Ascending aorta (tissue), 2 donors: ENCODE results near the gene MARK1. TPM values are rescaled to one million over a fixed set of nuclear protein-coding genes. Genes with fewer than 3 reads are reported as not detected.

Experiments used
- DNase-seq, 2 donors: peaks; one replicate each; pipeline ENCODE4 v3.0.0-alpha.2; 2019; ENCODE audit warnings: low spot score in 2 of 2
- H3K27ac ChIP-seq, 2 donors: fragments of 200-600 bp; sonication (generic); one replicate each; pipeline ENCODE4 v1.5.1; 2016 to 2017; ENCODE audit warnings: mild to moderate bottlenecking in 1 of 2
- H3K27me3 ChIP-seq: fragments of 200-600 bp; sonication (generic); one replicate; pipeline ENCODE4 v1.5.1; 2017
- H3K36me3 ChIP-seq, 2 donors: fragments of 200-600 bp; sonication (generic); one replicate each; pipeline ENCODE4 v1.5.1; 2016
- H3K4me1 ChIP-seq, 2 donors: fragments of 200-600 bp; sonication (generic); one replicate each; pipeline ENCODE4 v1.5.1; 2016 to 2017; ENCODE audit warnings: mild to moderate bottlenecking in 1 of 2
- H3K4me3 ChIP-seq, 2 donors: fragments of 200-600 bp; sonication (generic); one replicate each; pipeline ENCODE4 v1.5.1; 2016 to 2017; ENCODE audit warnings: mild to moderate bottlenecking in 1 of 2
- H3K9me3 ChIP-seq, 2 donors: fragments of 200-600 bp; sonication (generic); one replicate each; pipeline ENCODE4 v1.5.1; 2016
- intact Hi-C: fragments of 100-400 bp; cut with DNase I; formaldehyde crosslinking; loops from one replicate; pipeline ENCODE4 v1.15.1; 2023
- total RNA-seq: library from RNA; depleted of rRNA; stranded (reverse); fragments of >200 nt; gene quantifications from one replicate; pipeline ENCODE4 v1.1.0, GENCODE V29; 2016
- TF ChIP-seq, protein P1 (sequence below), 3 experiments: fragments of 200-600 bp in 2 of 3; fragments of 450-650 bp in 1 of 3; sonication (generic) in 2 of 3; IDR thresholded peaks; one replicate each; pipeline ENCODE4 v1.5.1; 2016 to 2019; ENCODE audit warnings: antibody characterized with exemption in 3 of 3, mild to moderate bottlenecking in 1 of 3, moderate library complexity in 1 of 3

The MARK1 gene
- total RNA-seq, 1 donor from 2014 or later, result 11.6 TPM

DNA sequence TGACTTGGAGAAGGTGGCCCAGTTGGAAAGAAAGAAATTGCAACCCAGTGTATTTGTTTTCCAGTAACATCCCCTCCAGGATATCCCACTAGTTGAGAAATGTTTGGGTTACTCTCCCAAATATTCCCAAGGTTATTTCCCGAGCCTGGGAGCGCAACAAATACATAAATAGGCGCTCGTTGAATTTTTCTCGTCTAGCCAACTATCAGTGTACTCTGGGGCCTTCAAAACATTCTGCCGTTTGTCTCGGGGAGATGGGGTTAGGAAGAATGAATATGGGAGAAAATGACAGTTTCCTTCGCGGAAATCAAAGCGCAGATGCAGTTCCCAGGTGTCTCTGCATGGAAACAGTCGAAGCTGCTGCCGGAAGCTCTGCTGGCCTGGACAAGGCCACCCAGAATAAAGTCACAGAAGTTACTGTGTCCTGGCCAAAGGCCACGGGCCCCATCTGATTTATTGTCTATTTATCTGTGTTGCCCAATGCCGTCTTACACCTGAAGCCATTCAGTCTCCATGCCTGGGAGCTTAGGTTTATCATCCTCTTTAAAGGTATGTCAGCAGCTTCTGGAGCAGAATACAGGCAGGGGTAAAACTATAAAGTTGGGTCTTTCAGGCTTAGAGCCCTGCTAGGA, 163.2 kb downstream of the MARK1 start:
- Histone ChIP-seq H3K9me3 (no peaks in the 10 kb centered on the region), H3K4me1 (no peaks in the 10 kb centered on the region), H3K36me3 (no peaks in the 10 kb centered on the region), H3K27me3 (no peaks in the 10 kb centered on the region), H3K4me3 (peak overlapping the region; percentile 75 to 77), H3K27ac (no peak overlapping the region)
- TF ChIP-seq, protein P1, sequence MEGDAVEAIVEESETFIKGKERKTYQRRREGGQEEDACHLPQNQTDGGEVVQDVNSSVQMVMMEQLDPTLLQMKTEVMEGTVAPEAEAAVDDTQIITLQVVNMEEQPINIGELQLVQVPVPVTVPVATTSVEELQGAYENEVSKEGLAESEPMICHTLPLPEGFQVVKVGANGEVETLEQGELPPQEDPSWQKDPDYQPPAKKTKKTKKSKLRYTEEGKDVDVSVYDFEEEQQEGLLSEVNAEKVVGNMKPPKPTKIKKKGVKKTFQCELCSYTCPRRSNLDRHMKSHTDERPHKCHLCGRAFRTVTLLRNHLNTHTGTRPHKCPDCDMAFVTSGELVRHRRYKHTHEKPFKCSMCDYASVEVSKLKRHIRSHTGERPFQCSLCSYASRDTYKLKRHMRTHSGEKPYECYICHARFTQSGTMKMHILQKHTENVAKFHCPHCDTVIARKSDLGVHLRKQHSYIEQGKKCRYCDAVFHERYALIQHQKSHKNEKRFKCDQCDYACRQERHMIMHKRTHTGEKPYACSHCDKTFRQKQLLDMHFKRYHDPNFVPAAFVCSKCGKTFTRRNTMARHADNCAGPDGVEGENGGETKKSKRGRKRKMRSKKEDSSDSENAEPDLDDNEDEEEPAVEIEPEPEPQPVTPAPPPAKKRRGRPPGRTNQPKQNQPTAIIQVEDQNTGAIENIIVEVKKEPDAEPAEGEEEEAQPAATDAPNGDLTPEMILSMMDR (IDR thresholded peaks at IDR 0.05), result no peak
- intact Hi-C loops, result loop anchor here (5.0 kb wide), 1 partner anchor 186 kb away; the partner anchor contains the start of gene HLX
- no peak for DNase-seq

DNA sequence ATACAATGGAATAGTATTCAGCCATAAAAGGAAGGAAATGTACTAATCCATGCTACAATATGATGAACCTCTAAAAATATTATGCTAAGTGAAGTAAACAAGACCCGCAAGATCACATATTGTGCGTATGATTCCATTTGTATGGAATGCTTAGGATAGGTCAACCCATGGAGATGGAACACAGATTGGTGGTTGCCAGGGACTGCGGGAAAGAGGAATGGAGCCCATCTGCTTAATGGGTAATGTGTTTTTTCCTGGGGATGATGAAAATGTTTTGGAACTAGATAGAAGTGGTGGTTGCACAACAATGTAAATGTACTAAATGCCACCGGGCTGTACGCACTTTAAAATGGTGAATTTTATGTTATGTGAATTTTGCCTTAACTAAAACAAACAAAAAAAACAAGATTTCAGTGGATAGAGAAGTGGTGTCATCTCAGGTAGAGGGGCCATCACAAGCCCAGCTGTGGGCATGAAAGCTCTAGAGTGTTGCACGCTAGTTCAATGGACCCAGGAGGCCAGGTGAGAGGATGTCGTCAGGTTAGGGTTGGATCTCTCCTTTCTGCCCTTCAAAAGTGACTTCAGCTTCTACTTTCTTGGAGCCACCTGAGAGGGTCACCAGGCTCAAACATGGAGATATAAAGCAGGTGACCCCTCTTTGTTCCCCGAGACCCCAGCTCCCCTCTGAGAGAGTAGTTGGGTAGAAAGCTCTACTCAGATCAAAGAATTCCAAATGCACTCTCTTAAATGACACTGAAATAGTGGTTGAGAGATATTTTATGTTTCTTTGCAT, 164.7 kb downstream of the MARK1 start:
- TF ChIP-seq, protein P1 (IDR thresholded peaks at IDR 0.05), result no peak

DNA sequence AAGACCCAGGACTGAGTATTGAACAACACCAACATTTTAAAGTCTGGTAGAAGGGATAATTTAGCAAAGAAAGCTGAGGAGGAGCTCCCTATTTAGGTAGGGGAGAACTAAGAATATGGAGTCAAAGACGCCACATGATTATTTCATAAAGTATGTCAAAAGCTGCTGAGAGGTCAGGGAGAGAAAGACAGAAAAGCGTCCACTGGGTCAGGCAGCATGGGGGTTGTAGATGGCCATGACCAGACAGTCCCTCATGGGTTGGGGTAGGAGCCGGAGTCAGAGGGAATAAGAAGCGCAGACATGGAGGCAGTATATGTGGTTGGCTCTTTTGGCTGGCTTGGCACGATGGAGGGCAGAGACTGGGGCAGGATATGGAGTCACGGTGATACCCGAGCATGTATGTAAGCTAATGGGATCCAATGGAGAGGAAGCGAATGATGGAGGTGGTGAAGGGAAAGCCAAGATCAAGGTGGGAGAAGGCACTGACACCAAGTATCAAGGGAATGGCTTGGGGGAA, 167.0 kb downstream of the MARK1 start:
- Histone ChIP-seq H3K36me3 (peaks cover 0 to 4% of the 10 kb centered on the region in 2 donors), H3K4me3 (no peak overlapping the region), H3K27me3 (no peaks in the 10 kb centered on the region), H3K27ac (no peak overlapping the region), H3K9me3 (no peaks in the 10 kb centered on the region), H3K4me1 (no peaks in the 10 kb centered on the region)
- intact Hi-C loops, result loop anchor here (5.0 kb wide), 1 partner anchor 182 kb away; the partner anchor contains the start of gene HLX
- TF ChIP-seq, protein P1 (IDR thresholded peaks at IDR 0.05), result no peak
- DNase-seq, result no peak

More for the DNA sequence above, 164.7 kb downstream of the MARK1 start:
- H3K36me3 ChIP-seq, result peaks cover 0 to 4% of the 10 kb centered on the region in 2 donors
- no peak for DNase-seq
- H3K27me3 ChIP-seq, result no peaks in the 10 kb centered on the region
- H3K27ac ChIP-seq, result no peak overlapping the region
- H3K4me1 ChIP-seq, result no peaks in the 10 kb centered on the region
- H3K9me3 ChIP-seq, result no peaks in the 10 kb centered on the region
- H3K4me3 ChIP-seq, result no peak overlapping the region
- intact Hi-C loops, result loop anchor here (5.0 kb wide), 1 partner anchor 185 kb away; the partner anchor contains the start of gene HLX

DNA sequence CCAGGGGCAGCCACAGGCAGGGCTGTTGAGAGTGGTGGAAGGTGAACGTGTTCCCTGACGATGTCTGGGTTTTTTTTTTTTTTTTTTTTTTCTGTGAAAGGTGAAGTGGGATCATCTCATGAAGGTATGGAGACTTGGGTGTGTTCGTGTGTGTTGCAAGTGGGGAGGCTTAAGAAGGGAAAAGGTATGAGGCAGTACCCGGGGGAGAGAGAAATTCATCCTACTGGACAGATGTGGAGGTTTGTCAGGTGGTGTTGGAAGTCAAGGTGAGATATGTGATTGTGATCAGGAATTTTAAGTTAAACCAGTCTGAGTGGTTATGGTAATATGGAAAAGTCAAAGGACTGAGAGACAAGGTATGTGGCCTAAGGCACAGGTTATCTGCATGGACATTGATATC, 167.5 kb downstream of the MARK1 start:
- H3K27ac ChIP-seq, result no peak overlapping the region
- H3K4me3 ChIP-seq, result no peak overlapping the region
- TF ChIP-seq, protein P1 (IDR thresholded peaks at IDR 0.05), result no peak
- DNase-seq, result no peak
- no peaks in the 10 kb centered on the region for H3K27me3 ChIP-seq
- intact Hi-C loops, result no loop called here
- peaks cover 0 to 4% of the 10 kb centered on the region in 2 donors for H3K36me3 ChIP-seq
- no peaks in the 10 kb centered on the region for H3K4me1 ChIP-seq
- no peaks in the 10 kb centered on the region for H3K9me3 ChIP-seq

DNA sequence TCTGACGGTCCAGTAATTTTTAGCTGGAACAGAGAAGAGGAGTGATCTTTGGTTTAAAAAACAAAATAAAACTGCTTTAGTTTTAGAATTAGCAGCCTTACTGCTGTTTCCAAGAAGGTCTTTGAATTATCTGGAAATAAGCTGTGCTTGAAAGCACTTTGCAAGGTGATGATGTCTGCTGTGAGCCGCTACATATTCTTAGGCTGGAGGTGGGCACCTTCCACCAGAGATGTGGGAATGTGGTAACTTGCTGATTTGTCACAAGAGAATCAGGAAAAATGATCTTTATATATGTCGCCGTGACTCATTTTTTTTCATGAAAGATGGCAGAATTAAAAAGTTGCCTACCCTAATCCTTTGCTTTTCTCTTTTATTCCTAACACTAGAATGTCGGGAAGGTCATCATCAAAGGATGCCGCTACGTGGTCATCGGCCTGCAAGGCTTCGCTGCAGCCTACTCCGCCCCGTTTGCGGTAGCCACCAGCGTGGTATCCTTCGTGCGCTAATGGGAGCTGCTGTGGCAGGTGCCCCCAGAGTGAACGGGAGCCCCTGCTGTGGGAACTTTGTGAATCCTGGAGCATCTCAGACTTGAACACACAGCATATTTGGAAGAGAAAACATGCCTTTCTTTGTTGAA, 168.4 kb downstream of the MARK1 start:
- H3K27ac ChIP-seq, result no peak overlapping the region
- peak in 1 of 2 donors; percentile 30 for DNase-seq
- intact Hi-C loops, result no loop called here
- no peaks in the 10 kb centered on the region for H3K9me3 ChIP-seq
- H3K4me1 ChIP-seq, result no peaks in the 10 kb centered on the region
- TF ChIP-seq, protein P1 (IDR thresholded peaks at IDR 0.05), result no peak
- H3K27me3 ChIP-seq, result no peaks in the 10 kb centered on the region
- no peak overlapping the region for H3K4me3 ChIP-seq
- H3K36me3 ChIP-seq, result peaks cover 0 to 4% of the 10 kb centered on the region in 2 donors
